ENCODE measurements around the gene TATDN2. TPM values are rescaled to one million over a fixed set of nuclear protein-coding genes. Genes with fewer than 3 reads are reported as not detected.

Gene TATDN2
- total and polyA plus RNA-seq, 9 of the 15 experiments (the other 6 are each of a cell fraction or from before 2014, with no cell fraction given): 5.2 to 44.7 (median 25.8) TPM

- TF ChIP-seq MAFK (IDR thresholded peaks at IDR 0.05; ENCODE audit: low read length) (no peak), ZNF232 (CRISPR knock-in tag; IDR thresholded peaks at IDR 0.05) (0 out of 2 replicates have a peak, but pooled peaks have one; percentile 28), CHCHD3 (CRISPR knock-in tag; IDR thresholded peaks at IDR 0.05) (no peak), ZNF507 (tag; conservative IDR thresholded peaks at IDR 0.05) (no peak), ZFP1 (CRISPR knock-in tag; IDR thresholded peaks at IDR 0.05) (no peak), ZNF347 (CRISPR knock-in tag; IDR thresholded peaks at IDR 0.05; ENCODE audit: low read depth) (no peak), POLR2B (IDR thresholded peaks at IDR 0.05; ENCODE audit: low read depth, partially characterized antibody) (peak; percentile 39), FUS (optimal IDR thresholded peaks at IDR 0.05; ENCODE audit: low read depth, low read length) (peak; percentile 56), POLR2AphosphoS5 (IDR thresholded peaks at IDR 0.05; ENCODE audit: control insufficient read depth, insufficient read depth, low read depth, low read length) (peak; percentile 81), C11orf30 (IDR thresholded peaks at IDR 0.05; ENCODE audit: low read depth) (no peak), PHTF2 (CRISPR knock-in tag; IDR thresholded peaks at IDR 0.05) (no peak), STAT5A (IDR thresholded peaks at IDR 0.05; ENCODE audit: borderline replicate concordance, low read length) (no peak), ZNF586 (CRISPR knock-in tag; conservative IDR thresholded peaks at IDR 0.05) (no peak), ZNF354B (CRISPR knock-in tag; IDR thresholded peaks at IDR 0.05) (no peak), ZNF277 (CRISPR knock-in tag; IDR thresholded peaks at IDR 0.05; ENCODE audit: borderline replicate concordance) (no peak), ESRRA (IDR thresholded peaks at IDR 0.05; ENCODE audit: borderline replicate concordance, low read depth) (peak; percentile 60; the same call in 1 of the 2 replicates), SMARCA5 (IDR thresholded peaks at IDR 0.05) (no peak), ZNF518B (CRISPR knock-in tag; IDR thresholded peaks at IDR 0.05) (no peak), TAL1 (IDR thresholded peaks at IDR 0.05) (no peak)
- TF ChIP-seq, protein P1, sequence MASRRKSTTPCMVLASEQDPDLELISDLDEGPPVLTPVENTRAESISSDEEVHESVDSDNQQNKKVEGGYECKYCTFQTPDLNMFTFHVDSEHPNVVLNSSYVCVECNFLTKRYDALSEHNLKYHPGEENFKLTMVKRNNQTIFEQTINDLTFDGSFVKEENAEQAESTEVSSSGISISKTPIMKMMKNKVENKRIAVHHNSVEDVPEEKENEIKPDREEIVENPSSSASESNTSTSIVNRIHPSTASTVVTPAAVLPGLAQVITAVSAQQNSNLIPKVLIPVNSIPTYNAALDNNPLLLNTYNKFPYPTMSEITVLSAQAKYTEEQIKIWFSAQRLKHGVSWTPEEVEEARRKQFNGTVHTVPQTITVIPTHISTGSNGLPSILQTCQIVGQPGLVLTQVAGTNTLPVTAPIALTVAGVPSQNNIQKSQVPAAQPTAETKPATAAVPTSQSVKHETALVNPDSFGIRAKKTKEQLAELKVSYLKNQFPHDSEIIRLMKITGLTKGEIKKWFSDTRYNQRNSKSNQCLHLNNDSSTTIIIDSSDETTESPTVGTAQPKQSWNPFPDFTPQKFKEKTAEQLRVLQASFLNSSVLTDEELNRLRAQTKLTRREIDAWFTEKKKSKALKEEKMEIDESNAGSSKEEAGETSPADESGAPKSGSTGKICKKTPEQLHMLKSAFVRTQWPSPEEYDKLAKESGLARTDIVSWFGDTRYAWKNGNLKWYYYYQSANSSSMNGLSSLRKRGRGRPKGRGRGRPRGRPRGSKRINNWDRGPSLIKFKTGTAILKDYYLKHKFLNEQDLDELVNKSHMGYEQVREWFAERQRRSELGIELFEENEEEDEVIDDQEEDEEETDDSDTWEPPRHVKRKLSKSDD (conservative IDR thresholded peaks at IDR 0.05; ENCODE audit: low read length): no peak
- TF ChIP-seq, protein P2, sequence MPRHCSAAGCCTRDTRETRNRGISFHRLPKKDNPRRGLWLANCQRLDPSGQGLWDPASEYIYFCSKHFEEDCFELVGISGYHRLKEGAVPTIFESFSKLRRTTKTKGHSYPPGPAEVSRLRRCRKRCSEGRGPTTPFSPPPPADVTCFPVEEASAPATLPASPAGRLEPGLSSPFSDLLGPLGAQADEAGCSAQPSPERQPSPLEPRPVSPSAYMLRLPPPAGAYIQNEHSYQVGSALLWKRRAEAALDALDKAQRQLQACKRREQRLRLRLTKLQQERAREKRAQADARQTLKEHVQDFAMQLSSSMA (CRISPR knock-in tag; IDR thresholded peaks at IDR 0.05): peak; percentile 35; the same call in 1 of the 2 replicates
Observed at GRCh38 chr3:10248184-10248983, at the start of gene TATDN2 (continued).

All from K562 (cell line).